ENCODE results near the gene WNT2B.

- TF ChIP-seq CREB1 (IDR thresholded peaks at IDR 0.05; ENCODE audit: low read depth) (no peak), CEBPB (IDR thresholded peaks at IDR 0.05) (no peak), NFIC (IDR thresholded peaks at IDR 0.05) (no peak), EP300 (IDR thresholded peaks at IDR 0.05; ENCODE audit: borderline replicate concordance) (no peak), FOXM1 (IDR thresholded peaks at IDR 0.05; ENCODE audit: borderline replicate concordance, low read depth) (no peak), TCF12 (IDR thresholded peaks at IDR 0.05; ENCODE audit: low read depth) (no peak), TAF1 (IDR thresholded peaks at IDR 0.05; ENCODE audit: low read depth) (no peak), EGR1 (IDR thresholded peaks at IDR 0.05) (no peak), YY1 (IDR thresholded peaks at IDR 0.05; ENCODE audit: low read depth) (no peak), MAX (IDR thresholded peaks at IDR 0.05) (no peak), RAD21 (IDR thresholded peaks at IDR 0.05; ENCODE audit: low read depth) (no peak), ZBTB7A (IDR thresholded peaks at IDR 0.05; ENCODE audit: low read depth) (no peak)
- TF ChIP-seq, protein P1, sequence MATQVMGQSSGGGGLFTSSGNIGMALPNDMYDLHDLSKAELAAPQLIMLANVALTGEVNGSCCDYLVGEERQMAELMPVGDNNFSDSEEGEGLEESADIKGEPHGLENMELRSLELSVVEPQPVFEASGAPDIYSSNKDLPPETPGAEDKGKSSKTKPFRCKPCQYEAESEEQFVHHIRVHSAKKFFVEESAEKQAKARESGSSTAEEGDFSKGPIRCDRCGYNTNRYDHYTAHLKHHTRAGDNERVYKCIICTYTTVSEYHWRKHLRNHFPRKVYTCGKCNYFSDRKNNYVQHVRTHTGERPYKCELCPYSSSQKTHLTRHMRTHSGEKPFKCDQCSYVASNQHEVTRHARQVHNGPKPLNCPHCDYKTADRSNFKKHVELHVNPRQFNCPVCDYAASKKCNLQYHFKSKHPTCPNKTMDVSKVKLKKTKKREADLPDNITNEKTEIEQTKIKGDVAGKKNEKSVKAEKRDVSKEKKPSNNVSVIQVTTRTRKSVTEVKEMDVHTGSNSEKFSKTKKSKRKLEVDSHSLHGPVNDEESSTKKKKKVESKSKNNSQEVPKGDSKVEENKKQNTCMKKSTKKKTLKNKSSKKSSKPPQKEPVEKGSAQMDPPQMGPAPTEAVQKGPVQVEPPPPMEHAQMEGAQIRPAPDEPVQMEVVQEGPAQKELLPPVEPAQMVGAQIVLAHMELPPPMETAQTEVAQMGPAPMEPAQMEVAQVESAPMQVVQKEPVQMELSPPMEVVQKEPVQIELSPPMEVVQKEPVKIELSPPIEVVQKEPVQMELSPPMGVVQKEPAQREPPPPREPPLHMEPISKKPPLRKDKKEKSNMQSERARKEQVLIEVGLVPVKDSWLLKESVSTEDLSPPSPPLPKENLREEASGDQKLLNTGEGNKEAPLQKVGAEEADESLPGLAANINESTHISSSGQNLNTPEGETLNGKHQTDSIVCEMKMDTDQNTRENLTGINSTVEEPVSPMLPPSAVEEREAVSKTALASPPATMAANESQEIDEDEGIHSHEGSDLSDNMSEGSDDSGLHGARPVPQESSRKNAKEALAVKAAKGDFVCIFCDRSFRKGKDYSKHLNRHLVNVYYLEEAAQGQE (IDR thresholded peaks at IDR 0.05; ENCODE audit: low read depth) = no peak
- TF ChIP-seq, protein P2, sequence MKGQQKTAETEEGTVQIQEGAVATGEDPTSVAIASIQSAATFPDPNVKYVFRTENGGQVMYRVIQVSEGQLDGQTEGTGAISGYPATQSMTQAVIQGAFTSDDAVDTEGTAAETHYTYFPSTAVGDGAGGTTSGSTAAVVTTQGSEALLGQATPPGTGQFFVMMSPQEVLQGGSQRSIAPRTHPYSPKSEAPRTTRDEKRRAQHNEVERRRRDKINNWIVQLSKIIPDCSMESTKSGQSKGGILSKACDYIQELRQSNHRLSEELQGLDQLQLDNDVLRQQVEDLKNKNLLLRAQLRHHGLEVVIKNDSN (IDR thresholded peaks at IDR 0.05) = no peak
Measured at GRCh38 chr1:112563341-112563740, 54.6 kb downstream of the WNT2B start.

All from Ishikawa (cell line).